Panc1 (cell line): ENCODE measurements around the gene CCDC73. TPM values are rescaled to one million over a fixed set of nuclear protein-coding genes. Genes with fewer than 3 reads are reported as not detected.
"Not testable (repeated sequence)": the region's sequence is repeated elsewhere in the genome, so short reads cannot be mapped to it uniquely, and the experiment has no call there.

Source experiments
- ATAC-seq: fragments of 200-7000 bp; cut with Tn5 transposase; 2 replicates; pipeline ENCODE4 v1.9.1; 2020; ENCODE audit warnings: mild to moderate bottlenecking, moderate library complexity
- BruUV-seq: library from RNA; stranded (reverse); fragments of 400-500 nt; replicated peaks from 2 replicates; lab custom pipeline; 2021; lab: Mats Ljungman, UMichigan
- CTCF ChIA-PET: fragments of 300-600 bp; sonication (Branson Sonifier 250); formaldehyde crosslinking; loops from one replicate; lab custom pipeline; 2022; ENCODE audit warnings: antibody characterized with exemption; lab: Charles Lee
- POLR2A ChIA-PET: fragments of 300-600 bp; sonication (Branson Sonifier 250); formaldehyde crosslinking; loops from one replicate; lab custom pipeline; 2022; ENCODE audit warnings: antibody characterized with exemption; lab: Charles Lee
- DNase-seq: peaks from one replicate; pipeline ENCODE4 v3.0.0-alpha.2; 2010; ENCODE audit warnings: low read depth, low spot score
- H3K27ac ChIP-seq: 2 replicates; pipeline ENCODE4 v1.5.1; 2011; ENCODE audit warnings: mild to moderate bottlenecking, low read length, inconsistent platforms
- H3K27me3 ChIP-seq: fragments of 200-500 bp; sonication (Bioruptor generic); 2 replicates; pipeline ENCODE4 v1.6.0; 2014; ENCODE audit warnings: low read length, inconsistent platforms; ENCODE audit not compliant: control insufficient read depth, insufficient read depth
- H3K36me3 ChIP-seq: fragments of 200-500 bp; sonication (Bioruptor generic); 2 replicates; pipeline ENCODE4 v1.5.1; 2014; ENCODE audit warnings: inconsistent platforms, mild to moderate bottlenecking, low read length, moderate library complexity; ENCODE audit not compliant: control insufficient read depth, insufficient read depth
- H3K4me1 ChIP-seq: 2 replicates; pipeline ENCODE4 v1.5.1; 2011; ENCODE audit warnings: inconsistent platforms, mild to moderate bottlenecking, low read length, moderate library complexity; ENCODE audit not compliant: control insufficient read depth, insufficient read depth
- H3K4me3 ChIP-seq, 2 experiments: 2 replicates each; pipeline ENCODE4 v1.5.1; 2011 to 2012; ENCODE audit warnings: low read depth in 2 of 2, low read length in 2 of 2, mild to moderate bottlenecking in 2 of 2, inconsistent platforms in 1 of 2, moderate library complexity in 1 of 2
- H3K9me3 ChIP-seq: fragments of 200-500 bp; sonication (Bioruptor generic); 2 replicates; pipeline ENCODE4 v1.5.1; 2014; ENCODE audit warnings: low read depth, mild to moderate bottlenecking, inconsistent platforms, low read length, moderate library complexity; ENCODE audit not compliant: control insufficient read depth, insufficient read depth
- POLR2AphosphoS5 ChIP-seq: IDR thresholded peaks from 2 replicates; pipeline ENCODE4 v1.6.1; 2012; ENCODE audit warnings: mild to moderate bottlenecking, low read depth, low read length, moderate library complexity
- REST ChIP-seq, 2 experiments: IDR thresholded peaks; 2 replicates each; pipeline ENCODE4 v1.6.1; 2011 to 2012; ENCODE audit warnings: low read depth in 2 of 2, control low read depth in 1 of 2, low read length in 1 of 2, mild to moderate bottlenecking in 1 of 2, moderate library complexity in 1 of 2; ENCODE audit not compliant: insufficient read depth in 1 of 2
- SIN3A ChIP-seq: IDR thresholded peaks from 2 replicates; pipeline ENCODE4 v1.6.1; 2012; ENCODE audit warnings: low read depth, mild to moderate bottlenecking, low read length, moderate library complexity, borderline replicate concordance; ENCODE audit not compliant: insufficient read depth
- TCF7L2 ChIP-seq: IDR thresholded peaks from 2 replicates; pipeline ENCODE4 v1.6.1; 2011; ENCODE audit warnings: mild to moderate bottlenecking, low read depth, low read length, inconsistent platforms
- in situ Hi-C: cut with HindIII; loops from 2 replicates; pipeline ENCODE4 v1.10.0; 2016; ENCODE audit warnings: low sequenced_read_pairs, low pct_unique_long_range_greater_than_20kb
- intact Hi-C: fragments of 100-400 bp; cut with micrococcal nuclease; formaldehyde crosslinking; loops from one replicate; pipeline ENCODE4 v1.10.0; 2022; ENCODE audit not compliant: unreplicated experiment
- total RNA-seq: library from RNA; stranded (reverse); gene quantifications from one replicate; pipeline ENCODE4 v1.2.1, GENCODE V29; 2021; ENCODE audit not compliant: unreplicated experiment
- TF ChIP-seq, protein P1 (sequence below): fragments of 450-650 bp; IDR thresholded peaks from 2 replicates; pipeline ENCODE4 v1.5.1; 2017; ENCODE audit warnings: mild to moderate bottlenecking

CCDC73 gene
- total RNA-seq, 1 experiment from 2014 or later, result not detected

DNA sequence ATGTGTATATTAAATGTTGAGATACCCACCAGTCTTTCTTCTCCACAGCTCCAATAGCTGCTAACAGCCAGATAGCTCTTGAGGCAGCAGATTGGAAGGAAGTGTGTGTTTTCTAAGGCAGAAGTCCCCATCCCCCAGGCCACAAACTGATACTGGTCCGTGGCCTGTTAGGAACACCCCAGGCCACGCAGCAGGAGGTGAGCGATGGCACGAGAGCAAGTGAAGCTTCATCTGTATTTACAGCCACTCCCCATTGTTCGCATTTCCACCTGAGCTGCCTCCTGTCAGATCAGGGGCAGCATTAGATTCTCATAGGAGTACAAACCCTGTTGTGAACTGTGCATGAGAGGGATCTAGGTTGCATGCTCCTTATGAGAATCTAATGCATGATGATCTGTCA is 12.7 kb downstream of the CCDC73 start:
- Histone ChIP-seq H3K27ac (no peak overlapping the region), H3K4me3 (no peak overlapping the region), H3K36me3 (no peaks in the 10 kb centered on the region), H3K27me3 (no peaks in the 10 kb centered on the region), H3K4me1 (no peaks in the 10 kb centered on the region), H3K9me3 (no peaks in the 10 kb centered on the region)
- TF ChIP-seq TCF7L2 (no peak), SIN3A (no peak), POLR2AphosphoS5 (no peak), REST (IDR thresholded peaks at IDR 0.05; ENCODE audit: insufficient read depth in 1 of 2, low read depth in 2 of 2, low read length in 1 of 2) (no peak)
- TF ChIP-seq, protein P1, sequence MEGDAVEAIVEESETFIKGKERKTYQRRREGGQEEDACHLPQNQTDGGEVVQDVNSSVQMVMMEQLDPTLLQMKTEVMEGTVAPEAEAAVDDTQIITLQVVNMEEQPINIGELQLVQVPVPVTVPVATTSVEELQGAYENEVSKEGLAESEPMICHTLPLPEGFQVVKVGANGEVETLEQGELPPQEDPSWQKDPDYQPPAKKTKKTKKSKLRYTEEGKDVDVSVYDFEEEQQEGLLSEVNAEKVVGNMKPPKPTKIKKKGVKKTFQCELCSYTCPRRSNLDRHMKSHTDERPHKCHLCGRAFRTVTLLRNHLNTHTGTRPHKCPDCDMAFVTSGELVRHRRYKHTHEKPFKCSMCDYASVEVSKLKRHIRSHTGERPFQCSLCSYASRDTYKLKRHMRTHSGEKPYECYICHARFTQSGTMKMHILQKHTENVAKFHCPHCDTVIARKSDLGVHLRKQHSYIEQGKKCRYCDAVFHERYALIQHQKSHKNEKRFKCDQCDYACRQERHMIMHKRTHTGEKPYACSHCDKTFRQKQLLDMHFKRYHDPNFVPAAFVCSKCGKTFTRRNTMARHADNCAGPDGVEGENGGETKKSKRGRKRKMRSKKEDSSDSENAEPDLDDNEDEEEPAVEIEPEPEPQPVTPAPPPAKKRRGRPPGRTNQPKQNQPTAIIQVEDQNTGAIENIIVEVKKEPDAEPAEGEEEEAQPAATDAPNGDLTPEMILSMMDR, result no peak
- ChIA-PET POLR2A (no interaction called here), CTCF (no interaction called here)
- no TSS peak for BruUV-seq
- no peak for ATAC-seq
- no peak for DNase-seq
- in situ Hi-C loops, result no loop called here
- intact Hi-C loops, result no loop called here

GRCh38 chr11:32780839-32781238 is 13.6 kb downstream of the CCDC73 start:
- BruUV-seq, H3K36me3 ChIP-seq, DNase-seq, intact Hi-C loops, H3K4me3 ChIP-seq, CTCF ChIA-PET, H3K27ac ChIP-seq, in situ Hi-C loops, H3K27me3 ChIP-seq, H3K4me1 ChIP-seq, ATAC-seq, H3K9me3 ChIP-seq, POLR2A ChIA-PET: not testable (repeated sequence)

- no peaks in the 10 kb centered on the region for H3K9me3 ChIP-seq
- TF ChIP-seq TCF7L2, result no peak
- TF ChIP-seq, protein P1, result no peak
- TF ChIP-seq SIN3A, result no peak
- TF ChIP-seq REST (IDR thresholded peaks at IDR 0.05; ENCODE audit: insufficient read depth in 1 of 2, low read depth in 2 of 2, low read length in 1 of 2), result no peak
- TF ChIP-seq POLR2AphosphoS5, result no peak
- no peak overlapping the region for H3K4me3 ChIP-seq
- in situ Hi-C loops, result no loop called here
- intact Hi-C loops, result no loop called here
- CTCF ChIA-PET, result no interaction called here
- DNase-seq (no peak), ATAC-seq (no peak)
- POLR2A ChIA-PET, result no interaction called here
- BruUV-seq, result no TSS peak
- no peaks in the 10 kb centered on the region for H3K27me3 ChIP-seq
- no peaks in the 10 kb centered on the region for H3K36me3 ChIP-seq
- no peaks in the 10 kb centered on the region for H3K4me1 ChIP-seq
- H3K27ac ChIP-seq, result no peak overlapping the region
These were observed 15.3 kb downstream of the CCDC73 start for GRCh38 chr11:32779136-32779535.
